ENCODE results near the gene ARHGAP31. TPM values are rescaled to one million over a fixed set of nuclear protein-coding genes. Genes with fewer than 3 reads are reported as not detected.
"Not testable (repeated sequence)": the region's sequence is repeated elsewhere in the genome, so short reads cannot be mapped to it uniquely, and the experiment has no call there.

ARHGAP31 gene
- total and polyA plus RNA-seq, 12 donors, result 10.6 to 71.1 (median 35.9) TPM

DNA sequence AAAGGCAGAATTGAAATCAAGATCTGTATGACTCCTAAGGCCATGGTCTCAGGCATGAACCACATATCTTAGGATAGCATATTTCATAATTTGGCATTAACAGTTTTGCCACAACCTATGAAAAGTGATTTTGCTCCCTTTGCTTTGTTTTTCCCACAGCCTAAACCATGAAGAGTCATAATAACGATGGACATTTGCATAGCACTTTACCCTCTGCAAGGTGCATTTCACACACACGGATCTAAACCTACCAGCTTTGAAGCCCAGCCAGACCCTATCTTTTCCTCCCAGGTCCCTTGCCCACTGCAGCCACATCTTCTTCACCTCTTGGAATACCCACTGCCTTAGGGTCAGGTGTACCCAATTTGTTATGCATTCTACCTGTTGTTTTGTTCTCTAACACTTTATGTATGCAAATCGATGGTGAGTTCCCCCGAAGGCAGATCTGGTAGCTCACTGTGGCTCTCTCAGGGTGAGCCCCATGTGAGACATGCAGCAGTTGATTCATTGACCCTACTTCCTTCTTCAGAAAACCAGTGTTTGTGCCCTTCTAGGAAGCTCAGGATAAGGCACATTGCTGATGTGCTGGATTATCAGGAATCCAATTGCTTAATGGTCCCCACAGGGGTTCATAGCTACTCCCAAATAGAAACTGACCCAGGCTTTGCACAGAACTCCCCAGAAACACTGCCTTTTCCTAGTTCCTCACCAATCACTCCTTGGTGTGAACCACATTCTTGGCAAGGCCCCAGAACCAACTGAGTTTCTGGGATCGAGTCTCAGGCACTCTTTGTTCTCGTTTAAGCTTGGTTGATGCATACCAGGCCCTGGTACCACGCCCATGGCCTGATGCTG, 8.7 kb downstream of the ARHGAP31 start:
- Histone ChIP-seq H3K27ac (peak overlapping the region in 3 of 10 donors; percentile 12 to 54 (median 13)), H3K4me1 (peaks cover 18 to 100% (median 82%) of the 10 kb centered on the region in 9 donors), H3K9me3 (no peaks in the 10 kb centered on the region), H3K4me3 (no peak overlapping the region), H3K27me3 (no peaks in the 10 kb centered on the region), H3K36me3 (peaks cover 0 to 64% (median 9%) of the 10 kb centered on the region in 9 donors)
- intact Hi-C loops (cut with DNase I), result no loop called here
- TF ChIP-seq, protein P1, sequence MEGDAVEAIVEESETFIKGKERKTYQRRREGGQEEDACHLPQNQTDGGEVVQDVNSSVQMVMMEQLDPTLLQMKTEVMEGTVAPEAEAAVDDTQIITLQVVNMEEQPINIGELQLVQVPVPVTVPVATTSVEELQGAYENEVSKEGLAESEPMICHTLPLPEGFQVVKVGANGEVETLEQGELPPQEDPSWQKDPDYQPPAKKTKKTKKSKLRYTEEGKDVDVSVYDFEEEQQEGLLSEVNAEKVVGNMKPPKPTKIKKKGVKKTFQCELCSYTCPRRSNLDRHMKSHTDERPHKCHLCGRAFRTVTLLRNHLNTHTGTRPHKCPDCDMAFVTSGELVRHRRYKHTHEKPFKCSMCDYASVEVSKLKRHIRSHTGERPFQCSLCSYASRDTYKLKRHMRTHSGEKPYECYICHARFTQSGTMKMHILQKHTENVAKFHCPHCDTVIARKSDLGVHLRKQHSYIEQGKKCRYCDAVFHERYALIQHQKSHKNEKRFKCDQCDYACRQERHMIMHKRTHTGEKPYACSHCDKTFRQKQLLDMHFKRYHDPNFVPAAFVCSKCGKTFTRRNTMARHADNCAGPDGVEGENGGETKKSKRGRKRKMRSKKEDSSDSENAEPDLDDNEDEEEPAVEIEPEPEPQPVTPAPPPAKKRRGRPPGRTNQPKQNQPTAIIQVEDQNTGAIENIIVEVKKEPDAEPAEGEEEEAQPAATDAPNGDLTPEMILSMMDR (IDR thresholded peaks at IDR 0.05), result no peak
- ATAC-seq, result peak in 2 of 8 donors; percentile 15 to 23
- WGBS, 2 donors, result 56 to 65% methylated on average over 7 of the region's 7 CpGs
- no peak for DNase-seq

DNA sequence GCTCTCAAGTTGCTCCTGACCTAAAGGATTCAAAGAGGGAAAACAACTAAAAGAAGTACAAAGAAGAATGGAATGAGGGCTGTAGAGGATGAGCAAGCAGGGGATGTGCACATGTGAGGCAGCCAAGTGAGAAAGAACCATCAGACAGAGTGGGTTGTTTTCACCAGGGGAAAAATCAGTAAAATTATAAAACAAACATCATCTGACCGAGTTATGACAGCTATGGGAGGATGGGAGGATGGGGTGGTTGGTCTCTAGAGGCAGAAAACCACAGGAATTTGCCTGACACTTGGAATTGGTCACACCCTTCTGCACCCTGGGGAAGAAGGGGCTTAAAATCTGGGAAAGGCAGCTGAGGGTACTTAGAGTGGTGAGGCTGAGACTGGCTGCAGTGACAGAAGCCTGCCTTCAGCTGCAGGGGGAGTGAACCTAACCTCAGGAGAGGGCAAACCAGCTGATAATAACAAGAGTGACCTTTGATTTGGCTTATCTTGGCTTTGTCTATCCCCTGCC, 10.1 kb downstream of the ARHGAP31 start:
- Histone ChIP-seq H3K27me3 (no peaks in the 10 kb centered on the region), H3K9me3 (no peaks in the 10 kb centered on the region), H3K4me3 (no peak overlapping the region), H3K36me3 (peaks cover 0 to 64% (median 9%) of the 10 kb centered on the region in 9 donors), H3K27ac (peak overlapping the region in 1 of 10 donors; percentile 45), H3K4me1 (peaks cover 12 to 98% (median 76%) of the 10 kb centered on the region in 9 donors)
- 60 to 68% methylated on average over 1 of the region's 1 CpG for WGBS, 2 donors
- TF ChIP-seq, protein P1 (IDR thresholded peaks at IDR 0.05), result no peak
- ATAC-seq (no peak), DNase-seq (no peak)
- intact Hi-C loops (cut with DNase I), result no loop called here

DNA sequence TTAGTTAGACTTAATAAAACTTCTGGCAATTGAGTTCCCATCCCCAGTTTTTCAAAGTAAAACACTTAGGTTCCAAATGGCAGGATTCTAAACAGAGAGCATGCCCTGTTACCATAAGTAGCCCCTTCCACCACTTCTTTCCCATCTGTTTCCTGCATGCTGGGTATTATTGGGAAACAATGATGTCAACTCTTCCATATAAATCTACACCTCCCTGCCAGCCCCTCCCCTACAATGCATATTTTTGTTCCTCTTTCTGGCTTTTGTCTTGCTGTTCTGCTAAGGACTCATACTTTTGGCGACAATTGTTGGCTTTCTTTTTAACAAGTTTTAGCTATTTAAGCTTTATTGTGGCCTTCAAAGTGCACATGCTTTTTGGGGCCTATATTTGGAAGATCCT, 11.1 kb downstream of the ARHGAP31 start:
- Histone ChIP-seq H3K27ac (peak overlapping the region in 4 of 10 donors; percentile 11 to 47 (median 35)), H3K4me3 (no peak overlapping the region), H3K9me3 (no peaks in the 10 kb centered on the region), H3K36me3 (peaks cover 0 to 57% (median 4%) of the 10 kb centered on the region in 9 donors), H3K4me1 (peaks cover 12 to 98% (median 76%) of the 10 kb centered on the region in 9 donors), H3K27me3 (no peaks in the 10 kb centered on the region)
- intact Hi-C loops (cut with DNase I), result no loop called here
- 59 to 76% methylated on average over 1 of the region's 1 CpG for WGBS, 2 donors
- DNase-seq (no peak), ATAC-seq (peak in 3 of 8 donors; percentile 5 to 46 (median 35))
- TF ChIP-seq, protein P1 (IDR thresholded peaks at IDR 0.05), result no peak

DNA sequence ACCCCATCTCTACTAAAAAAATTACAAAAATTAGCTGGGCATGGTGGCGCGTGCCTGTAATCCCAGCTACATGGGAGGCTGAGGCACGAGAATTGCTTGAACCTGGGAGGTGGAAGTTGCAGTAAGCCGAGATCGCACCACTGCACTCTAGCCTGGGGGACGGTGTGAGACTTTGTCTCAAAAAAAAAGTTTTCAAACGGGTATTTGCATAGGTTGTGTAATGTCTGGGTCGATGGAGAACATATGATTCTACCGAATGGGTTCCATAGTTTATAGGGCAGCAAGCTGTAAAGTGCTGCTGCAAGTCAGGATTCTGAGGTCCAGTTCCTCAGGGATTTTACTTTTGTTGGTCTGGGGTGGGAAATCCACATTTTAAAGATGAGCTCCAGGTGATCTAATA, 12.2 kb downstream of the ARHGAP31 start:
- peaks cover 6 to 98% (median 75%) of the 10 kb centered on the region in 9 donors for H3K4me1 ChIP-seq
- DNase-seq; H3K4me3 ChIP-seq; H3K9me3 ChIP-seq; ATAC-seq; intact Hi-C loops (cut with DNase I); H3K27me3 ChIP-seq: not testable (repeated sequence)
- peak overlapping the region in 1 of 10 donors; percentile 45 for H3K27ac ChIP-seq
- 94% methylated on average over 9 of the region's 9 CpGs for WGBS, 2 donors
- H3K36me3 ChIP-seq, result peaks cover 0 to 61% (median 4%) of the 10 kb centered on the region in 9 donors
